ENCODE measurements around the gene SNX25. TPM values are rescaled to one million over a fixed set of nuclear protein-coding genes. Genes with fewer than 3 reads are reported as not detected.

The SNX25 gene
- polyA plus RNA-seq, 1 of the 3 experiments (the other 2 are of a cell fraction) = 8.5 TPM

GRCh38 chr4:185335579-185335978, 126.2 kb downstream of the SNX25 start (continued):
- no peak for TF ChIP-seq POLR2AphosphoS5 (IDR thresholded peaks at IDR 0.05; ENCODE audit: low read depth, low read length)

- H4K20me1 ChIP-seq (ENCODE audit: insufficient read depth) = no peaks in the 10 kb centered on the region
- H3F3A ChIP-seq (replicated peaks; ENCODE audit: insufficient read depth) = peaks cover 21% of the 10 kb centered on the region
- CTCF ChIA-PET = no interaction called here
- no peak overlapping the region for H3K9ac ChIP-seq
- H3K27ac ChIP-seq (ENCODE audit: low read depth in 2 of 2, low read length in 1 of 2) = no peak overlapping the region
- no peak overlapping the region for H3K4me2 ChIP-seq
- DNase-seq = no peak
- no peaks in the 10 kb centered on the region for H3K9me2 ChIP-seq
- WGBS (ENCODE audit: low lambda C conversion rate) = 76% methylated on average over 3 of the region's 3 CpGs
- H3K79me2 ChIP-seq (ENCODE audit: insufficient read depth) = no peaks in the 10 kb centered on the region; the same call in 1 of the 2 replicates
- no peaks in the 10 kb centered on the region for H3K27me3 ChIP-seq (ENCODE audit: insufficient read depth)
- no peak overlapping the region for H2AFZ ChIP-seq (ENCODE audit: low read depth)
- peaks cover 9 to 52% of the 10 kb centered on the region in 2 experiments for H3K36me3 ChIP-seq (replicated peaks in 1 of 2; ENCODE audit: control insufficient read depth in 1 of 2, insufficient read depth in 2 of 2, low read length in 1 of 2)
- POLR2A ChIA-PET = no interaction called here
- no peaks in the 10 kb centered on the region for H3K9me3 ChIP-seq
- peaks cover 6 to 10% of the 10 kb centered on the region in 2 experiments for H3K4me1 ChIP-seq (ENCODE audit: control insufficient read depth in 1 of 2, insufficient read depth in 2 of 2, low read depth in 1 of 2, low read length in 1 of 2)
- H3K4me3 ChIP-seq (ENCODE audit: low read depth in 2 of 2, low read length in 1 of 2) = no peak overlapping the region
- TF ChIP-seq ZBTB33 (IDR thresholded peaks at IDR 0.05; ENCODE audit: borderline replicate concordance, low read depth) (no peak), CTCF (IDR thresholded peaks at IDR 0.05) (no peak), FOXJ3 (CRISPR knock-in tag; IDR thresholded peaks at IDR 0.05) (no peak), NRF1 (IDR thresholded peaks at IDR 0.05; ENCODE audit: low read depth, low read length) (no peak), JUND (IDR thresholded peaks at IDR 0.05) (no peak), EZH2phosphoT487 (IDR thresholded peaks at IDR 0.05; ENCODE audit: borderline replicate concordance, low read depth) (no peak), TAF1 (IDR thresholded peaks at IDR 0.05; ENCODE audit: borderline replicate concordance, low read depth, low read length) (no peak)
Measured at GRCh38 chr4:185339941-185340340, 130.5 kb downstream of the SNX25 start.

- Histone ChIP-seq H3F3A (replicated peaks; ENCODE audit: insufficient read depth) (peaks cover 32% of the 10 kb centered on the region), H3K4me3 (ENCODE audit: low read depth in 2 of 2, low read length in 1 of 2) (no peak overlapping the region), H3K9ac (no peak overlapping the region), H3K79me2 (ENCODE audit: insufficient read depth) (no peaks in the 10 kb centered on the region; the same call in 1 of the 2 replicates), H3K36me3 (replicated peaks in 1 of 2; ENCODE audit: control insufficient read depth in 1 of 2, insufficient read depth in 2 of 2, low read length in 1 of 2) (peaks cover 9 to 46% of the 10 kb centered on the region in 2 experiments), H2AFZ (ENCODE audit: low read depth) (no peak overlapping the region), H4K20me1 (ENCODE audit: insufficient read depth) (no peaks in the 10 kb centered on the region), H3K4me1 (ENCODE audit: control insufficient read depth in 1 of 2, insufficient read depth in 2 of 2, low read depth in 1 of 2, low read length in 1 of 2) (peaks cover 10 to 13% of the 10 kb centered on the region in 2 experiments), H3K4me2 (no peak overlapping the region), H3K9me2 (no peaks in the 10 kb centered on the region), H3K9me3 (no peaks in the 10 kb centered on the region), H3K27ac (ENCODE audit: low read depth in 2 of 2, low read length in 1 of 2) (no peak overlapping the region), H3K27me3 (ENCODE audit: insufficient read depth) (no peaks in the 10 kb centered on the region)
- ChIA-PET POLR2A (no interaction called here), CTCF (no interaction called here)
- no peak for DNase-seq
- 92% methylated on average over 2 of the region's 2 CpGs for WGBS (ENCODE audit: low lambda C conversion rate)
- TF ChIP-seq REST (IDR thresholded peaks at IDR 0.05; ENCODE audit: low read depth, low read length) = no peak
Measured at GRCh38 chr4:185341377-185341776, 132.0 kb downstream of the SNX25 start.
